ENCODE measurements around the gene PDCD1.
A peak's percentile ranks its signal among the peaks of the same experiment; 100 is the strongest.

PDCD1 gene

DNA sequence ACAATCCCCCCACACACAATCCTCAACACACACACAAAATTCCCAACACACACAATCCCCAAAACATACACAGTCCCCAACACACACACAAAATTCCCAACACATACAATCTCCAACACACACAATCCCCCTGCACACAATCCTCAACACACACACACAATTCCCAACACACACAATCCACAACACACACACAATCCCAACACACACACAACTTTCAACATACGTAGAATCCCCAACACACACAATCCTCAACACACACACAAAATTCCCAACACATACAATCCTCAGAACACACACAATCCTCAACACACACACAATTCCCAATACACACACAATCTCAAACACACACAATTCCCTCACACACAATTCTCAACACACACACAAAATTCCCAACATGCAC lies 2.6 kb upstream of the PDCD1 start:
- Histone ChIP-seq H2AFZ (ENCODE audit: low read length) (no peak overlapping the region), H3K4me3 (ENCODE audit: low read length, poor library complexity, severe bottlenecking) (no peak overlapping the region), H3K36me3 (ENCODE audit: insufficient read depth, low read length) (no peaks in the 10 kb centered on the region), H3K9me3 (ENCODE audit: insufficient read depth, low read depth, low read length) (no peaks in the 10 kb centered on the region), H3K4me1 (ENCODE audit: insufficient read depth, low read length, poor library complexity, severe bottlenecking) (peaks cover 46% of the 10 kb centered on the region), H3K9ac (ENCODE audit: low read depth, low read length, poor library complexity, severe bottlenecking) (no peak overlapping the region), H3K27me3 (ENCODE audit: insufficient read depth, low read length, poor library complexity, severe bottlenecking) (no peaks in the 10 kb centered on the region), H4K20me1 (ENCODE audit: insufficient read depth, low read length, poor library complexity, severe bottlenecking) (no peaks in the 10 kb centered on the region), H3K79me2 (ENCODE audit: insufficient read depth, low read length) (no peaks in the 10 kb centered on the region), H3F3A (ENCODE audit: low read depth) (no peaks in the 10 kb centered on the region), H3K4me2 (ENCODE audit: low read depth, low read length, poor library complexity, severe bottlenecking) (no peak overlapping the region), H3K9me2 (replicated peaks; ENCODE audit: low read depth, low read length) (no peaks in the 10 kb centered on the region)
- no peak for TF ChIP-seq EZH2phosphoT487 (IDR thresholded peaks at IDR 0.05; ENCODE audit: borderline replicate concordance)
- TF ChIP-seq, protein P1, sequence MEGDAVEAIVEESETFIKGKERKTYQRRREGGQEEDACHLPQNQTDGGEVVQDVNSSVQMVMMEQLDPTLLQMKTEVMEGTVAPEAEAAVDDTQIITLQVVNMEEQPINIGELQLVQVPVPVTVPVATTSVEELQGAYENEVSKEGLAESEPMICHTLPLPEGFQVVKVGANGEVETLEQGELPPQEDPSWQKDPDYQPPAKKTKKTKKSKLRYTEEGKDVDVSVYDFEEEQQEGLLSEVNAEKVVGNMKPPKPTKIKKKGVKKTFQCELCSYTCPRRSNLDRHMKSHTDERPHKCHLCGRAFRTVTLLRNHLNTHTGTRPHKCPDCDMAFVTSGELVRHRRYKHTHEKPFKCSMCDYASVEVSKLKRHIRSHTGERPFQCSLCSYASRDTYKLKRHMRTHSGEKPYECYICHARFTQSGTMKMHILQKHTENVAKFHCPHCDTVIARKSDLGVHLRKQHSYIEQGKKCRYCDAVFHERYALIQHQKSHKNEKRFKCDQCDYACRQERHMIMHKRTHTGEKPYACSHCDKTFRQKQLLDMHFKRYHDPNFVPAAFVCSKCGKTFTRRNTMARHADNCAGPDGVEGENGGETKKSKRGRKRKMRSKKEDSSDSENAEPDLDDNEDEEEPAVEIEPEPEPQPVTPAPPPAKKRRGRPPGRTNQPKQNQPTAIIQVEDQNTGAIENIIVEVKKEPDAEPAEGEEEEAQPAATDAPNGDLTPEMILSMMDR (conservative IDR thresholded peaks at IDR 0.05; ENCODE audit: low read length) = no peak

DNA sequence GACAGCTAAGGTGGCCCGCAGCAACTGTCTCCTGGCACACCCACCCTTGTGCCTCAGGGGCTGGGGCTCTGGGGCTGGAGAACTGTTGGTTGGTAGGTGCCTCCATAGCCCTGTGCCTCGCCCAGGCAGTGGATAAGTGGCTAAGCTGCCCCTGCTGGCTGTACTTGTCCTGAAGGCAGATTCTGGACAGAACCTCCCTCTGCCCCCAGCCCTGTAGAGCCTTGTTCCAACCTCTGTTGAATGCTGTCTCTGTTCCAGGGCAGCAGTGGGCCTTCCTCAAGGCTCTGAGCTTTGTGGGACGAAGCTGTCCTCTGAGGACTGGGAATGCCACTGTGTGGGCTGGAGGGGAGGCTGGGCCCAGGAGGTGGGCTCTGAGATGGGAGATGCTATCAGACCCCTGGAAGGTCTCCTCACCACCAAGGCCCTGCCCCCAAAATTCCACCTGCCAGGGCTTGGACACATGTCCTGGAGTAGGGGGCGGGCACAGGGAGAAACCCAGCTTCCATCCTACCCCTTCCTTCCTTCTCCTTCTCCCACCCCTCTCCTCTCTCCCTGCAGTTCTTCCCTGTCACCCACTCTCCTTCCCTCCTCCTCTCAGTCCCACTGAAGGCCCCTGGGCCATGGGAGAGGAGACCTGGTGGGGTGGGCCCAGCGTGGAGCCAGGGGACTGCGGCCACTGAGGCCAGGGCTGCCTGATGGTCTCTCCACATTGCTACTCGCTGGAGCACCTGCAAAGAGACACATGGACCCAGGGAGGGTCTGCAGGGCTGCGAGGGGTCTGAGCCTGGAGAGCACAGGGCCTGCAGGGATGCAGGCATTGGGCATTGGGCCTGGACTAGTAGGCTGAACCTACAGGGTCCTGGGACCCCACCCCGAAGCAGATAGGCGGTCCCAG lies 1.7 kb upstream of the PDCD1 start:
- H2AFZ ChIP-seq (ENCODE audit: low read length) = no peak overlapping the region
- H3K9me2 ChIP-seq (replicated peaks; ENCODE audit: low read depth, low read length) = no peaks in the 10 kb centered on the region
- H3K9ac ChIP-seq (ENCODE audit: low read depth, low read length, poor library complexity, severe bottlenecking) = no peak overlapping the region
- TF ChIP-seq EZH2phosphoT487 (IDR thresholded peaks at IDR 0.05; ENCODE audit: borderline replicate concordance) = no peak
- TF ChIP-seq, protein P1 (conservative IDR thresholded peaks at IDR 0.05; ENCODE audit: low read length) = no peak
- no peaks in the 10 kb centered on the region for H3K27me3 ChIP-seq (ENCODE audit: insufficient read depth, low read length, poor library complexity, severe bottlenecking)
- H3K79me2 ChIP-seq (ENCODE audit: insufficient read depth, low read length) = no peaks in the 10 kb centered on the region
- H4K20me1 ChIP-seq (ENCODE audit: insufficient read depth, low read length, poor library complexity, severe bottlenecking) = no peaks in the 10 kb centered on the region
- H3K4me3 ChIP-seq (ENCODE audit: low read length, poor library complexity, severe bottlenecking) = no peak overlapping the region
- no peaks in the 10 kb centered on the region for H3K9me3 ChIP-seq (ENCODE audit: insufficient read depth, low read depth, low read length)
- peaks cover 42% of the 10 kb centered on the region for H3K4me1 ChIP-seq (ENCODE audit: insufficient read depth, low read length, poor library complexity, severe bottlenecking)
- H3K36me3 ChIP-seq (ENCODE audit: insufficient read depth, low read length) = no peaks in the 10 kb centered on the region
- no peak overlapping the region for H3K4me2 ChIP-seq (ENCODE audit: low read depth, low read length, poor library complexity, severe bottlenecking)
- no peaks in the 10 kb centered on the region for H3F3A ChIP-seq (ENCODE audit: low read depth)

DNA sequence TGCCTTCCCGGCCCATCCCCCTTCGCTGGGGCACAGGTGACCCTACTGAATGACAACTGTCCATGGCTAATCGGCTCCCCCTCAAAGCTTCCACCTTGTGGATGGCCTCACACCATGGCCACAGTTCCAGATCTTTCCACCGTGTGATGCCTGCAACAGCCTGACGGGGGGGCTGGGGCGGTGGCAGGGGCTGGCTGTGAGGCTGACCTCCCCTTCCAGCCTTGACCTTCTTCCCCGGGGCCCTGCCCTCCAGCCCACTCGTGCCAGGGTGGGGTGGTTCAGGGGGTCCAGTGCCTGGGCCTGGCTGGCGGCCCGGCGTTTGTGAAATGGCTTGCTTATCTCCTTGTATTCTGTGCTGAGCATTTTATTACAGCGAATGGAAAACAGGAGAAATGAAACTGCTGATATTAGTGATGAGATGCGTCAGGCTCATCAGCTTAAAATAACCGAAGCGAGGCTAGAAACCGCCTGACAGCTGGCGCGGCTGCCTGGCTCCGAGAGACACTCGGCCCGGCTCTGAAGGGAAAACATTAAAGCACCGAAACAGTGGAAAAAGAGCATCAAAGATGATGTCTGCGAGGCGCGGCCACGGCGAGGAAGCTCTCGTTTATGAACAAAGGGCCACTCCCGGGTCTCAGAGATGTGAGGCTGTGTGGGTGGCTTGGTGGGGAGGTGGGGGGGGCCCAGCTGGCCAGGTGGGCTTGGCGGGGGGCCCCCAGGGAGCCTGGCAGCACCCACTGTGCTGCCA lies 916 bp upstream of the PDCD1 start:
- no peaks in the 10 kb centered on the region for H4K20me1 ChIP-seq (ENCODE audit: insufficient read depth, low read length, poor library complexity, severe bottlenecking)
- no peaks in the 10 kb centered on the region for H3K79me2 ChIP-seq (ENCODE audit: insufficient read depth, low read length)
- H3K36me3 ChIP-seq (ENCODE audit: insufficient read depth, low read length) = no peaks in the 10 kb centered on the region
- H3K9ac ChIP-seq (ENCODE audit: low read depth, low read length, poor library complexity, severe bottlenecking) = no peak overlapping the region
- no peak for TF ChIP-seq EZH2phosphoT487 (IDR thresholded peaks at IDR 0.05; ENCODE audit: borderline replicate concordance)
- TF ChIP-seq, protein P1 (conservative IDR thresholded peaks at IDR 0.05; ENCODE audit: low read length) = peak; percentile 39
- no peak overlapping the region for H3K4me2 ChIP-seq (ENCODE audit: low read depth, low read length, poor library complexity, severe bottlenecking)
- no peak overlapping the region for H3K4me3 ChIP-seq (ENCODE audit: low read length, poor library complexity, severe bottlenecking)
- H3K4me1 ChIP-seq (ENCODE audit: insufficient read depth, low read length, poor library complexity, severe bottlenecking) = peaks cover 44% of the 10 kb centered on the region
- H3F3A ChIP-seq (ENCODE audit: low read depth) = no peaks in the 10 kb centered on the region
- H2AFZ ChIP-seq (ENCODE audit: low read length) = no peak overlapping the region
- no peaks in the 10 kb centered on the region for H3K9me3 ChIP-seq (ENCODE audit: insufficient read depth, low read depth, low read length)
- no peaks in the 10 kb centered on the region for H3K9me2 ChIP-seq (replicated peaks; ENCODE audit: low read depth, low read length)
- H3K27me3 ChIP-seq (ENCODE audit: insufficient read depth, low read length, poor library complexity, severe bottlenecking) = no peaks in the 10 kb centered on the region

All from Loucy (cell line).